ENCODE results near the gene GRM4.

Gene GRM4

DNA sequence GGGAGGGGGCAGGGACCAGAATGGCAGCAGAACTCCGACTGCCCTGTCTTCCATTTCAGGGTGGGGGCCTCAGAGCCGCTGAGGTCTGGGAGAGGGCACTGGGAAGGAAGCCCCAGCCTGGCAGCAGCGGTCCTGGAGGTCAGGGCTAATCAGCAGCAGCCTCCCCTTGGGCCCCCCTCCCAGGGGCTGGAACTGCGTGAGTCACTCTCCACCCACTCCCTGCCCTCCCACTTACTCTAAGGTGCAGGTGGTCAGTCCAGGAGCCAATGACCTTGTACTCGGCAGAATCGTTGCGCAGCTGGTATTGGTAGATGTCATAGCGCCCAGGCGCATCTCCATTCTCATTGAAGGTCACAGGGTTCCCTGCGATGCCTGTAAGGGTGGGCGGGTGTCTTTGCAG is 105.9 kb downstream of the GRM4 start:
- no peak for DNase-seq

DNA sequence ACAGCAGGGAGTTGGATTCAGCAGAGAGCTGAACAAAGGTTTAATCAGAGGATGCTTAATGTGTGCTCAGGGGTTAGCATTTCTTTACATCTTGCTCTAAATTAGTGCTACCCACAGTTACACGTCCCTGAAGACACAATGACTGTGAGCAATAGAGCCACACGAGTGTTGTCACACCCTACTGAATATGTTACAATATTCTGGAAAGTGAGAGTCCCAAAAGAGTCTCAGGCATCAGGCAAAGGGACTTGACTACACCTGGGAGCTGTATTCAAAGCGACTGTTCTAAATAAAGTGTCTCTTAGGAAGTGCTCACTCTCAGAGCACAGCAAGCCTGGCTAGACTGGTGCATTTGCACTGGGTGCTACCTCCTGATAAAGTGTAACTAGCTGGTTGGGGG is 108.7 kb downstream of the GRM4 start:
- no peak for DNase-seq

DNA sequence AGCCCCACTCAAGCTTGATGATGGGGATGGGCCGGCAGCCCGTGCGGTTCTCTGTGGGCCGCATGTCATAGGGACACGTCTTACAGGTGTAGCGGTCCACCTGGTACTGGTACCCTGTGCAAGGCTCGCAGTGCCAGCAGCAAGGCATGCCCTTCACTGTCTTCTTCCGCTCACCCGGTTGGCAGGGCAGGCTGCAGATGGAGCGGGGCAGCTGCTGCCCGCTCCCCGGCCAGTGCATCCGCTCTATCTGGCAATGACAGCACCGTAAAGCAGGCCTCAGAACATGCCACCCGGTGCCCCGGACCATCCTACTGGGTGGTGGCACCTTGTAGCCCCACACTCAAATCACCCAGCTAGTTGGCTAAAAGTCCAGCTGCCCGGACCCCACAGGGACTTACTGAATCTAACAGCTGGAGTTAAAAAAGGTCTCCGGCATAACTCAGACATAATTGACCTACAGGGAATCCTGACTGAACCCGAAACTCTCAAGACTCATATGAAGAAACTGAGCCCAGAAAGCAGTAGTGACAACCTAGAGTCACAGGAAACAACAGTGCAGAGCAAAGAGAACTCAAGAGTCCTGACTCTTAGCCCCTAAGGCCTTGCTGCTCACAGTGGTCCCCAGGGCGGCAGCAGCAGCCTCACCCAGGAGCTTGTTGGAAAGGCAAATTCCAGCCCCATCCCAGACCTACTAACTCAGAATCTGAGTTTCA is 109.4 kb downstream of the GRM4 start:
- no peak for DNase-seq

DNA sequence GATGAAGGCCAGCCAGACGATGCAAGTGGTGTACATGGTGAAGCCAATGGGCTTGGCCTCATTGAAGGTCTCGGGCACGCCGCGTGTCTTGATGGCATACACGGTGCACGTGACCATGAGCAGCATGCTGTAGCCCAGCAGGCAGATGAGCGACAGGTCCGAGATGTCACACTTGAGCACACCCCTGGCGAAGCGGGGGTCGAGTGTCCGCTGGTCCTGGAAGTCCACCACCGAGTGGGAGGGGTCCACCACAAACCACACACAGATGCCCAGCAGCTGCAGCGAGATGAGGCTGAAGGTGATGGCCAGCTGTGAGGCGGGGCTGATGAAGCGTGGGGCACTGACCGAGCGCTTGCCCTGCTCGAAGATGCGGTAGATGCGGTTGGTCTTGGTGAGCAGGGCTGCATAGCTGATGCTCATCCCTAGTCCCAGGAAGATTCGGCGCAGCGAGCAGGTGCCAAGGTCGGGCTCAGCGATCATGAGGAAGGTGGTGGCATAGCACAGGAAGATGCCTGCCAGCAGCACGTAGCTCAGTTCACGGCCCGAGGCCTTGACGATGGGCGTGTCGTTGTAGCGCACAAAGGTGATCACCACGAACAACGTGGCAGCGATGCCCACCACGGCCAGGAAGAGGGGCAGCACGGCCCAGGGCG is 110.1 kb downstream of the GRM4 start:
- DNase-seq = no peak

DNA sequence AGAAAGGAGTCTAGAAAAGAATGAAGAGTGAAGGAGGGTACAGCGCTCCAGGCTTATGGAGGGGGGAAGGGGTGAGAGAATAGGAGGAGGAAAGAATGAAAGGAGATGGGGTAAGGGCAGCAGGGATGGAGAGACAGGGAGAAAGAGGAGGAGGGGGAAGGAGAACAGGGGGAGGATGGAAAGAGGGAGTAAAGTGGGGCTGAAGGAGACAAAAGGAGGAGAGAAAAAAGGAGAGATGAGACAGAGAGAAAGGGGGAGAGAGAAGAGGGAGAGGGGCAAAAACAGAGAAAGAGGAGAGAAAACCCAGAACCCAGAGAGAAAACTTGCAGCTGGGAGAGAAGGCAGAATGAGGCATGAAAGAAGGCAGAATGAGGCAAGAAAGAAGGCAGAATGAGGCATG is 110.7 kb downstream of the GRM4 start:
- DNase-seq = no peak

DNA sequence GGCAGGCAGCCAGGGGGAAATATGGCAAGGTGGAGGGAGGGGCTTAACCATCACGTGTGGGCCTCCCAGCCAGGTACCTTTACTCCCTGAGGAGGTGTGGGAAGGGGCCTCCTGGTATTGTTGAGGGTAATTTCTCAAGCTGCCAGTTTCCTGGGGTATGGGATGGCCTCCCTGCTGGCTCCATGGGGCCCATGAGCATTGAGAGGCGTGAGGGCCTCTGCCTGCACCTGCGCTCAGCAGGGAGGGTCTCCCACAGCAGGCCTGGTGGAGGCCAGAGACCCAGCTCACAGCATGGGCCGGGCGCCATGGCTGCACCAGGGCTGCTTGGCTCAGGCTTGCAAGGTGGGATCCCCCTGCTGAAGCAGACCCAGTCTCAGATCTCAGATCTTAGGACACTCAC is 113.0 kb downstream of the GRM4 start:
- DNase-seq = no peak

DNA sequence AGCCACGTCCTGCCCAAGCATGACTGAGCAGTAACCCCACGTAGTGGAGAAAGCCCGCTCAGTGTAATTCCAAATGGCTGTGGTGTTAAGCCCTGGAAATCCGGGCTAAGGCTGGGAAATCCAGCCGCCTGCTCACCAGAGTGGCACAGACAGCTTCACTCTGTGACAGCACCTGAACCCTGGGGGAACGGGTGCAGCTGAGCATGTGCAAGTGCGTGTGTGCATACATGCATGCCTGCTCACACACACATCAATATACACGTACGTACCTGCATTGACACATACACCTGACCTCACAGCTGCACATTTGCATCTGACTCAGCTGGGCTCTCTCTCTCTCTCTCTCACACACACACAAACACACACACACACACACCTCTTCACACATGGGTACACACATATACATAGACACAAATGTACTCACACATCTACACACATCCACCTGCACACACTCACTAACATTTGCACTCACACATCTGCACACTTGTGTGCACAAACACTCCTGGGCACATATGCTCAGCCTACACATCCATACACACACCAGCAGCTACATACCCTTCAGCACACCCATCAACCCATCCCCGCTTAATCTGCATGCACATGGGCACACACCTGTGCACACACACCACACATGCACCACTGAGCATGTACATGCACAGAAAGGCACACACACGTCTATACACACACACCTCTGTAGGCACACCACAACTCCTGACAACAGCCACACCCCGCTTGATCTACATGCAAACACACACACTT is 114.1 kb downstream of the GRM4 start:
- no peak for DNase-seq

DNA sequence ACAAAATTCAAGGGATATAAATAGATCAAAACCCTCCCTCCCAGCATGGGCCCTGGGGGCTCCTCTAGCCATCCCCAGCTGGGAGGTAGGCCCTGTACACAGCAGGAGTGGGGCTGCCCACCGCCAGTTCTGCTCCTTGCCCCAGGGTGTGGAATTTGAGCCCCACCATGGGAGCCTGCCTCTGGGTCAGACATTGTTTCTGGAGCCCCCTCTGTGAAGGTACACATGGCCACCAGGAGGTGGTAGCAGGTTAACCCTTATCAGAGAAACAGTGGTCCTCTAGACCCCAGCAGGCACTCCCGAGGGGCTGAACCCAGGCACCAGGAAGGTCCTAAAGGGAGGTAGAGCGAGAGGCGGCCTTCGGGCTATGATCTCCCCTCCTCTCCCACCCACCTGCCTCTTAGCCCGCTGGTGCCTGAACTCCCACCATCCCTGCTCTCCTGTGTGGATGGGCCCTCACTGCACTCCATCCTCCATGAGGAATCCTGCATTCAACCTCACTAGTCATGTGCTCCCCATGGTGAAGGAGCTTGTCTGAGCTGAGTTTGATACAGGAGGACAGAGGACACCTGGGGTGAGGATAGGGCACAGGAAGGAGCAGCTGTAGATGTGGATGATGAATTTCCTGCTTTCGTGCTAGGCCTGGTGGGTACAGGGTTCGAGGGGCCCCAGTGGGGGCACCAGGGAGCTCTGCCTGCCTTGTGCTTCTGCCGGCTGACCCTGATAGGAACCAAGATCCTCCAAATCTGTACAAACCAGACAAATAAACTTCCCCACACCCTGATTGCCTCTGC is 114.9 kb downstream of the GRM4 start:
- DNase-seq = no peak

DNA sequence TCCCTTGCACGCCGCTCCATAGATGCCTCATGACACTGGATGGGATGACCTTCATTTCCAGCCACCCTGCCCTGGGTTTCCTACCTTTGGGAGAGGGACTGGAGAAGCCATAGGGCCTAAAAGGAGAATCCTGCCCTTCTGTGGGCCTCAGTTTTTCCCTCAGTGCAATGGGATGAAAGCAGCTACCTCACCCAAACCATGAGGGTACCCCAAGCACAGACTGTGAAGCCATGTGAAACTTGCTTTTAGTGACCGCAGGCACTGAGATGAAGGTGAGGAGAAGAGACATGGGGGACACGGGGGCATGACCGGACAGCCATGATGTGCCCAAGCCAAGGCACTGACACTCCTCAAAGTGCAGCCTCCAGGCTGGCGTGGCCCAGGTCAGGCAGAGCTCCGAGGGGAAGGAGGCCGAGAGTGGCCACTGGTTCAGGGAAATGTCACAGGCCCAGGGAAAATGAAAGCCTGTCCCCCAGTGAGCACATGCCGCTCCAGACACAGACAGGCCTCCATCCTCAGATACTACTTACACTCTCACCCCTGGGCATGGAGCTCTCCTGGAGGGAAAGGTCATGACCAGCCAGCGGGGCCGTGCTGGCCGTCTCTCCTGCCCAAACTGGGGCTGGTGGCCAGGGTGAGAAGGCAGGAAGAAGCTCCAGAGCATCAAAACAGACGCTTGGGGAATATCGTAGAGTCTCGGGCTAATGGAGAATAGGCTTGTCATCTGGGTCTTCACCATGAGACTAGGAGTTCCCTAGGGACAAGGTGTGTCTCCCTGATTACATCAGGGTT is 116.2 kb downstream of the GRM4 start:
- DNase-seq = no peak

DNA sequence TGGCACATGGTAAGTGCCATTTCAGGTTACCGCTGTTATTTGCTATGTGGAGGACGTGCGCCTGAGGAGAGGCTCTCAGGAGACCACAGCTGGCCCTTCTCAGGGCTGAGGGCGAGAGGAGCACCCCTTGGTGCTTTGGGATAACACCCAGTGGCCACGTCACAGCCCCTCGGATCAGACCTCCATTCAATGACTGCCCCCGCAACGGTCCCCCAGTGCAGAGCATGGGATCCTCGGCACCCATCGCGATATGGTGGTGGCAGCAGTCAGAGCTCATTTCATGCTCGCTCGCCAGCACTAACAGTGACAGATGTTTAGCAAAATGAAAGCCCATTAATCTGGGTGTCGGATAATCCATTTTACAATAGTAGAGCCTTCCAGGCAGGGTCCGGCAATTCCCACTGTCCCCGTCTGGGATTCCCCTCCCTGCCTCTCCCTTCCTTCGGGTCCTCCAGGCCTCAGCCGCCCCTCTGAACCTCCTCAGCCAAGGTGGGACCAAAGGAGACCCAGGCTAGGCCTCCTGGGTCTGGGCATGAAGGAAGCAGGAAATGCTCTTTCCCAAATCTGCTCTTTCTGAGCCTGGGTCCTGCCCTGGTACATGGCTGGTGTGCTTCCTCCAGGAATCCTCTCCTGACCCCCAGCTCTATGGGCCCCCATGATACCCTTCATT is 117.1 kb downstream of the GRM4 start:
- DNase-seq = no peak

DNA sequence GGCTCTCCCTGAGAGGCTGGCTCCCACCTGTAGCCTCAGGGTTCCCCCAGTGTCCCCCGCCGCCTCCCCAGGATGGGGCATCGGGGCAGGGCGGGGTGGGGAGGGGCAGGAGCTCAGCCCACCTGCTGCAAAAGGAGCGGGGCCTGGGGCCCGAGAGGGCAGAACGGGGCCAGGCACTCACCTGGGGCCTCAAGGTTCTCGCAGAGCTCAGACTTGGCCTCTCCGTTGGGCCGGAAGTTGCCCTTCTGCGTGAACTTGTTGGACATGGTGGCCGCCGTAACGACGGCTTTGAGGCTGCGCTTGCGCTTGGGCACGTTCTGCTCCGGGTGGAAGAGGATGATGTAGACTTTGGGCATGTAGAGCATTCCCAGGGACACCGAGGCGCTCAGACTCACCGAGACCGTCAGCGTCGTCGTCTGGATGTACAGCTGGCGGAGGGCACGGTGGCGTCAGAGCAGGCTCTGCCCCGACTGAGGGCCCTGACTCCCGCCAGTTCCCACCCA is 117.9 kb downstream of the GRM4 start:
- DNase-seq = no peak

DNA sequence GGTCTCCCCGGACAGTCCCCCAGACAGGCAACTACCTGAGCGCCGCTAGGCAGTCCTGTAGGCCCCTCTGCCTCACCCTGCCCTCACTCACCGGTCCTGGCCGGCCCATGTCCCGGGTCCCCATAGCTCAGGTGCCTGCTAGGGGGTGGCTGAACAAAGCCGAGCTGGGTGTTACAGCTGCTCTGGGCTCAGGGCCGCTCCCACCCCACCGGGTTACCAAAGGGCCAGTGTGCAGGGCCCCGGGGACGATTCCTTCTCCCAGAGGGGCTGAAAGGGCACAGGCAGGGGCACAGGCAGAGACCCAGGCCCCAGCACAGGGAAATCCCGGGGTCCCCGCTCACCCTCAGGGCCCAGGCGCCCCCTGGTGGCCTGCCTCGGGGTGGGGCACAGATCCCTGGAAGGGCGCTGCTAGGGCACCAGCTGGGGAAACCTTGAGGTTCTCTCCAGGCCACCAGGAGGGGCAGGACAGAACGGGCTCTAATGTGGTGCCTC is 118.4 kb downstream of the GRM4 start:
- peak; percentile 69 to 72 for DNase-seq

DNA sequence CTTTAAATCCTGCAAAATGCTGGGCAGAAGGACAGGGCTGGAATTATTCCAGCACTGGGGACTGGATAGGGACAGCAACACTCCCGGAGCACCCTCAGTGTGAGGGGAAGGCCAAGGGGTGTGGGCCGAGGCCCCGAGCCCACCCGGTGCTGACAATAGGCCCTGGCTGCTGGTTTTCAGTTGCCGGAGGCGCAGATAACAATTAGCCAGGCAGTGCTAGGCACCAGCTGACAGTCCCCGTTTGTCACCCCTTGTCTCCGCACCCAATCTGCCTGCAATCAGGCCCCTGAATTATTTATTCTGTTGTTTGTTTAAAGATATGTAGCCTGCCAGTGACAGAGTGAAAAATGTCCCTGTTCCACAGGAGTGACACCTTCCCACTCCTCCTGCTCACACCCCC is 120.0 kb downstream of the GRM4 start:
- DNase-seq = no peak

DNA sequence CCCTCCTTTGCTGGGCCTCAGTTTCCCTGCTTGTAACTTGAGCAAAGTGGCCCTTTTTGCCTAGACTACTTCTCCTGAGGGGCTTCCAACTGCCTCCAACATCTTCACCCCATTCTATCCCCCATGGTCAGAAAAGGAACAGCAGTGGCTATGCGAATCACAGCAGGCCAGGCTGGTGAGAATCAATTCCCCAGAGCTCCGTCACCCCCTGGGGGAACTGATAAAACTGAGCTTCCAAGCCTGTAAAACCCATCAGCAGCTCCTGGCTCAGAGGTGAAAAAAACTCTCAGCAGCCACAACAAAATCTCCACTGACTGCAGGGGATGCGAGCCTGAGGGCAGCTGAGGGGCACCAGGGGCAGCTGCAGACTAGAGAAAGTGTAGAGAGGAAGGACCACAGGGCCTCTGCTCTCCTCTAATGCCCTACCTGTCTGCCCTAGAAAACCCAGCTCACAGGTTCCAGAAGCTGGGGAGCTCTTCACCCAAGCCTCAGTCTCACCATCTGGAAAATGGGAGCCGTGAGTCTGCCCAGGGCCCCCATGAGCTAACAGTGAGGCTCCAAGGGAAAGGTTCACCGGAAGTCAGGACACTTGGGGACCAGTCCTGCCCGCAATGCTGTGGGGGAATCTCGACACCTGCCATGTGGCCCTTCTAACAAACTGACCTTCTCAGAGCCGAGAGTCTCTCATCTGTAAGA is 120.6 kb downstream of the GRM4 start:
- no peak for DNase-seq

DNA sequence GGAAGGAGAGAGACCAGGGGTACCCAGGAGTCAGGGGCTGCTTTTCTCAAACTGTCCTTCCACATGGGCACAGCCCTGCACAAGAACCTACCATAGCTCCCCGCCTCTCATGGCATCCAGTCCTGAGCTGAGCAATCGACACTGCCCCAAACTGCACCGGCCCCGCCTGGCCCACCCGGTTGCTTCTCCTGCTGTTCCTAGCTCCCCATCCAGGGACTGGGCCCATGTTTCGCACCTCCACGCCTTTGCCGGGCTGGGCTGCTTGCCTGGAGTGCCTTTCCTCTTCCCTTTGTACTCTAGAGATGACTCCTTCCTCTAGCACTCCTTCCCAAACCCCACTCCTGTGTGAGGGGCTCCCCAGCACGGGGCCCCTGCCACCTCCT is 123.0 kb downstream of the GRM4 start:
- DNase-seq = no peak

DNA sequence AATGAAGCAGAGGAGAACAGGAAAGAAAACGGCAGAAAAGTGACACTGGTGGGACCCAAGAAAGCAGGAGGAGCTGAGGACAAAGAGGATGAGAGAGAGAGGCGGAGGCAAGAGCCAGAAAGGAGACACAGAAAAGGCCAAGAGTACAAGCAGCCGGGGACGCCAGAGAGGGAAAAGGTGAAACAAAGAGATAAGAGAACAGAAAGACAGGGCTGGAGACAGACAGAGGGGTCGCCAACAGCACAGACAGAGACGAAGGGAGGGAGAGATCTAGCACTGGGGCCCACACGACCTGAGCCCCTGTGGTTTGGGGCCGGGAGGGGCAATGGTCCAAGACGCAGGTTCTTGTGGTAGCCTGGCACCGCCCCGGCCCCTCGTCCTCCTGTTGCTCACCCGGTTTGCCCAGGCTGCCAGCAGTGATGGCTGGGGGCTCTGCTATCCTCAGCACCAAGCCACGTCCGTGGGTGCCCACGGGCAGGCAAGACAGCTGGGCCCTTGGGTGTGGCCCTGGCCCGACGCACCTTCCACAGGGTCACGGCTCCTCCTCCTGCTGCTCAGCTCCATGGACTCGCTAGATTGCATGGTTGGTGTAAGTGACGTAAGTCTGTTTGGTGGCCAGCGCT is 123.5 kb downstream of the GRM4 start:
- DNase-seq = no peak

DNA sequence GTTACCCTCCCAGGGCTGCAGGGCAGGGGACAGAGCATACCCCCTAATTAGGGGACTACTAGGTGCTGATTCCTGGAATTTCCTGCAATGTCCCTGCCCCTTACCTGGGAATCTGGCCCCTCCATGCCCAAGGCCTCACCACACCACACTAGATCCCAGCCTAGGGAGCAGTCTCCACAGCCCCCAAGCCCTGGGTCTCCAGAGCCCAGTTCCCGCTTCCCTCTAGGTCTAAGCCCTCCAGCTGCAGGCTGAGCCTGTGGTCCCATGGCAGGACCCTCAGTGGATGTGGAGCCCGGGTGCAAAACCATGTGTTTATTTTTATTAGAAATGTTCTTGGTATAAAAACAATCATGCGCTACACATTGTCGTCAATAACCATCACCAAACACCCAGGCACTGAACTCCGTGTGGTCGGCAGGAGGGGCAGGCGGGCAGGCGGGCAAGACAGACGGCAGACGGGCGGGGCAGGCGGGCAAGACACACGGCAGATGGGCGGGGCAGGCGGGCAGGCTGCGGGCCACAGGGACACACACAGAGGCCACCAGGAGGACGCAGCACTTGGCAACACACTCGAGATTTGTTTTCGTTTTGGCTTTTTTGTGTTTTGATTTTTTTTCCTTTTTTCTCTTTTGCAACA is 124.2 kb downstream of the GRM4 start:
- DNase-seq = no peak

DNA sequence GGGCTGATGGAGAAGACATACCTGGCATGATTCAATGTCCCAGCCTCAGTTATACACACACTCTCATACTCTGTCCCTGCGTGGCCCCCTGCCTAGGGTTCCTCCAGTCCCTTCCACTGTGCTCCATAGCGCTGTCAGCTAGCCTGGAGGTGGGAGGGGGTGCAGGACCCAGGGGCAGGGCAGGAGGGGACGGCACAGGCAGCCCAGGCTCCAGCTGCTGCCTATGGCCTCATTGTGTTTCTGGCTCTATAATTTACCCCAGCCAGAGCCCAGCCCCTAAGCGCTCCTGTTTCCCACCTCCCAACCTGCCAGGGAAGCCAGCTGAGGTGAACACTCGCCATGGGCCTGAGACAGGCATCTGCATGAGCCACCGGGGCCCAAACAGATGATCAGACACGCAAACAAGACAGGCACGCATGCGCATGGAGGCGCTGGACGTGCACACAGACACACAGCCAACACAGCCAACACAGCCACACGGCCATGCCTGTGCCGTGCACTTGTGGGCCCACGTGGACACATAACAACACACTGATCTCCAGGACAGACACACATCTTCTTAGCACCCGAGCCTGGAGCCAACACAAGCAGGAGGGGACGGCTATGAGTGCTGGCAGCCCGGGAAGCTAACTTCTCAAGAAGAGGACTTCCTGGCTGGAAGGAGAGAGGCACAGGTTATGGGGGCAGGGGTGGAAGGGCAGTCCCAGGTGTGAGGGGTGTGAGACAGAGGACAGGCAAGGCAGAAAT is 124.9 kb downstream of the GRM4 start:
- no peak for DNase-seq

DNA sequence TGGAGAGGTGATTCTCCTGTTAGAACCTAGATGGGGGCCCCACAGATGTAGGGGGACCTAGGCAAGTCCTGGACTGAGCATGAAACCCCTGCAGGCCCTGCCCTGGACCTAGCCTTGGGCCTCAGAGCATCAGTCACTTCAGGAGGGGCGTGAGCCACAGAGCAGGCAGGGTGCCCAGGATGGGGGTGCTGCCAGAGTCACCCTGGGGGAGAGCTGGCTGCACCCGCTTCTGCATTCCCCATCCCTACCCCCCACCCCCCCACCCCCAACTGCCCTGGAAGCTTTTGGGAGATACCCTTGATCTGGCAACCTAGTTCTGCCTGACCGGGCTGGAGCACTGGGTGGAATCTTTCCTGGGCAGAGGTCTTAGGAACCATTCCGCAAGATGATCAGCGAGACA is 125.6 kb downstream of the GRM4 start:
- DNase-seq = no peak

Data from activated CD4-positive, alpha-beta T cell treated with anti-CD3 and anti-CD28 coated beads, Interleukin-2, amount 50 U/mL, for 48 hours (primary cell).